Measurements from ENCODE around the gene TNFRSF8.

DNA sequence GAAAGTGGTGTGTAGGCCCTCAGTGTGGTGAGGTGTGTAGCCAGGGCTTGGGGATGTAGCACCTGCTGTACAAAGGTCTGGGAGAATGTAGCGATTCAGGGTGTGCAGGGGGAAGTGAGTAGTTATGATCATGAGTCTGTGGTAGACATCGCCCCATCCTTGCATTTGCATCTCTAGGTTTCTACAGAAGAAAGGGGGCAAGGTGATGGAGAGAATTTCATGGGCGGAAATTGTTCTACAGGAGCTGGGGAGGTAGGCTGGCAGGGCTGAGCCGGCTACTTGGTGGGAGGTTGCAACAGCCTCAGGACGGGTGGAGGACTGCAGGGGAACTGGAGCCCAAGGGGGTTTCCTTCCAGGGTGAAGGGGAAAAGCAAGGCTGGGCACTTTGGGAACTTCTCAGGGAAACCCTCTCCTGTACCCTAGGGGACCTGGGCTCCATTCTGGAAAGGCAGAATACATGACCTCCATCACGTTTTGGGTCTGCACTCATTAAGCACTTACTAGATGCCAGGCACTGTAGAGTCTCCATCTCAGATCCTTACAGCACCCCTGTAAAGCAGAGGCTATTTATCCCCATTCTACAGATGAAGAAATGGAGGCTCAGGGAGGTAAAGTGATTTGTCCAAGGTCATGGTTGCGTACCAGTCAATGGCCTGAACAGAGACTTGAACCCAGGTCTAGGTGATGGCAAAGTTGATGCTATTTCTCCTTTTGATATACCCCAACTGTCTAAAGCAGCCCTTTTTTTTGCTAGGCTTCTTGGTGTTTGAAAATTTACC lies 89.2 kb downstream of the TNFRSF8 start:
- no peak for TF ChIP-seq CTCF (conservative IDR thresholded peaks at IDR 0.05; ENCODE audit: low read depth, low read length)
- TF ChIP-seq EZH2phosphoT487 (IDR thresholded peaks at IDR 0.05; ENCODE audit: borderline replicate concordance, low read length) = no peak
- TF ChIP-seq EZH2 (IDR thresholded peaks at IDR 0.05; ENCODE audit: low read length, unreplicated experiment) = no peak
